ENCODE data around the gene DPP9. TPM values are rescaled to one million over a fixed set of nuclear protein-coding genes. Genes with fewer than 3 reads are reported as not detected.

DPP9 gene
- total RNA-seq, 2 donors from 2014 or later: 67.9 to 73.8 TPM

GRCh38 chr19:4676955-4677731, 46.5 kb downstream of the DPP9 start:
- Histone ChIP-seq H3K27me3 (replicated peaks; ENCODE audit: insufficient read depth) (no peaks in the 10 kb centered on the region), H3K4me1 (ENCODE audit: control insufficient read depth in 1 of 2, low read depth in 2 of 2) (no peaks in the 10 kb centered on the region), H3K36me3 (peaks cover 28% of the 10 kb centered on the region), H3K9me3 (no peaks in the 10 kb centered on the region), H3K4me3 (no peak overlapping the region), H3K27ac (no peak overlapping the region)
- TF ChIP-seq CTCF (IDR thresholded peaks at IDR 0.05): peak; percentile 35
- ATAC-seq (ENCODE audit: insufficient number of reproducible peaks, low FRiP score, low read depth) (no peak), DNase-seq (ENCODE audit: low spot score) (no peak)

- no peak for TF ChIP-seq CTCF (IDR thresholded peaks at IDR 0.05)
- Histone ChIP-seq H3K36me3 (peaks cover 21% of the 10 kb centered on the region), H3K4me3 (no peak overlapping the region), H3K27ac (no peak overlapping the region), H3K9me3 (no peaks in the 10 kb centered on the region), H3K27me3 (replicated peaks; ENCODE audit: insufficient read depth) (no peaks in the 10 kb centered on the region), H3K4me1 (ENCODE audit: control insufficient read depth in 1 of 2, low read depth in 2 of 2) (peaks cover 0 to 4% of the 10 kb centered on the region in 2 donors)
- ATAC-seq (ENCODE audit: insufficient number of reproducible peaks, low FRiP score, low read depth): no peak
- DNase-seq (ENCODE audit: low spot score): no peak
Measured at GRCh38 chr19:4675346-4675745, 48.3 kb downstream of the DPP9 start.

- peaks cover 7 to 15% of the 10 kb centered on the region in 2 donors for H3K4me1 ChIP-seq (ENCODE audit: control insufficient read depth in 1 of 2, low read depth in 2 of 2)
- DNase-seq (ENCODE audit: low spot score): no peak
- TF ChIP-seq CTCF (IDR thresholded peaks at IDR 0.05): no peak
- ATAC-seq (ENCODE audit: insufficient number of reproducible peaks, low FRiP score, low read depth): no peak
- H3K27me3 ChIP-seq (replicated peaks; ENCODE audit: insufficient read depth): no peaks in the 10 kb centered on the region
- H3K9me3 ChIP-seq: no peaks in the 10 kb centered on the region
- no peak overlapping the region for H3K27ac ChIP-seq
- peaks cover 15% of the 10 kb centered on the region for H3K36me3 ChIP-seq
- no peak overlapping the region for H3K4me3 ChIP-seq
Measured at GRCh38 chr19:4673726-4674125, 49.9 kb downstream of the DPP9 start.

GRCh38 chr19:4673216-4673615, 50.4 kb downstream of the DPP9 start:
- ATAC-seq (ENCODE audit: insufficient number of reproducible peaks, low FRiP score, low read depth): no peak
- H3K4me1 ChIP-seq (ENCODE audit: control insufficient read depth in 1 of 2, low read depth in 2 of 2): peaks cover 10 to 15% of the 10 kb centered on the region in 2 donors
- no peaks in the 10 kb centered on the region for H3K27me3 ChIP-seq (replicated peaks; ENCODE audit: insufficient read depth)
- peaks cover 17% of the 10 kb centered on the region for H3K36me3 ChIP-seq
- H3K27ac ChIP-seq: no peak overlapping the region
- DNase-seq (ENCODE audit: low spot score): no peak
- no peak overlapping the region for H3K4me3 ChIP-seq
- no peaks in the 10 kb centered on the region for H3K9me3 ChIP-seq
- TF ChIP-seq CTCF (IDR thresholded peaks at IDR 0.05): no peak

GRCh38 chr19:4671185-4671851, 52.3 kb downstream of the DPP9 start:
- Histone ChIP-seq H3K4me3 (no peak overlapping the region), H3K36me3 (peaks cover 18% of the 10 kb centered on the region), H3K27me3 (replicated peaks; ENCODE audit: insufficient read depth) (no peaks in the 10 kb centered on the region), H3K9me3 (no peaks in the 10 kb centered on the region), H3K4me1 (ENCODE audit: control insufficient read depth in 1 of 2, low read depth in 2 of 2) (peaks cover 10 to 15% of the 10 kb centered on the region in 2 donors), H3K27ac (peak overlapping the region in 1 of 2 donors; percentile 63)
- ATAC-seq (ENCODE audit: insufficient number of reproducible peaks, low FRiP score, low read depth) (no peak), DNase-seq (ENCODE audit: low spot score) (no peak)
- no peak for TF ChIP-seq CTCF (IDR thresholded peaks at IDR 0.05)

Measured in thoracic aorta (tissue), 2 donors.